ENCODE results near the gene STX11.

DNA sequence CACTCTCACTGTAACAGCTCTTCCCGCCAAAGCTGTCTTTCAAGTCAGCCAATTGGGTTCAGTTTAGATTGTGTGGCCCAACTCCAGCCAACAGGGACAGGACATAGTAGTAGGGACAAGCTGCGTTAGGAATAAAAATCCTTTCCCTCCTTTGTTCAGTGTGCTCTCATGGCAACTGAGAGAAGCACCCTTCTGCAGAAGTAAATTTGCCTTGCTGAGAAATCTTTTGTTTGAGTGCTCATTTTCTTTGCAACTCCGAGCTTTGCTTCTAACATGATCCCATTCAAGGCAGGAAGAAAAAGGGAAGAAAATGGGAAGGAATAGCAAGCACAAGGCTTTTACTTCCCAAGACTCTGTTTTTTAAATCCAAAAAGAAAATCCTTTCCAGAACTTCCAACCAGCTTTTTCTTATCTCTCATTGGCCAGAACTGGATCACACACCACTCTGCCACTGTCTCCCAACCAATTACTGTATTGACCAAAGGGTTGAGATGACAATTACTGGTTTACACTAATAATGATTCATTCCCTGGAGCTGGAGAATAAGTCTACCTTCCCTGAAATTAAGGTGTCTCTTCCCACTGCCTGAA is 52.7 kb downstream of the STX11 start:
- TF ChIP-seq, protein P1, sequence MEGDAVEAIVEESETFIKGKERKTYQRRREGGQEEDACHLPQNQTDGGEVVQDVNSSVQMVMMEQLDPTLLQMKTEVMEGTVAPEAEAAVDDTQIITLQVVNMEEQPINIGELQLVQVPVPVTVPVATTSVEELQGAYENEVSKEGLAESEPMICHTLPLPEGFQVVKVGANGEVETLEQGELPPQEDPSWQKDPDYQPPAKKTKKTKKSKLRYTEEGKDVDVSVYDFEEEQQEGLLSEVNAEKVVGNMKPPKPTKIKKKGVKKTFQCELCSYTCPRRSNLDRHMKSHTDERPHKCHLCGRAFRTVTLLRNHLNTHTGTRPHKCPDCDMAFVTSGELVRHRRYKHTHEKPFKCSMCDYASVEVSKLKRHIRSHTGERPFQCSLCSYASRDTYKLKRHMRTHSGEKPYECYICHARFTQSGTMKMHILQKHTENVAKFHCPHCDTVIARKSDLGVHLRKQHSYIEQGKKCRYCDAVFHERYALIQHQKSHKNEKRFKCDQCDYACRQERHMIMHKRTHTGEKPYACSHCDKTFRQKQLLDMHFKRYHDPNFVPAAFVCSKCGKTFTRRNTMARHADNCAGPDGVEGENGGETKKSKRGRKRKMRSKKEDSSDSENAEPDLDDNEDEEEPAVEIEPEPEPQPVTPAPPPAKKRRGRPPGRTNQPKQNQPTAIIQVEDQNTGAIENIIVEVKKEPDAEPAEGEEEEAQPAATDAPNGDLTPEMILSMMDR (IDR thresholded peaks at IDR 0.05), result no peak
- TF ChIP-seq POLR2A (IDR thresholded peaks at IDR 0.05), result no peak
- TF ChIP-seq EP300 (IDR thresholded peaks at IDR 0.05; ENCODE audit: low read depth), result no peak
- no peak for TF ChIP-seq POLR2AphosphoS5 (IDR thresholded peaks at IDR 0.05)
